Small intestine (tissue), 7 donors: ENCODE measurements around the gene RPS6KA3. TPM values are rescaled to one million over a fixed set of nuclear protein-coding genes. Genes with fewer than 3 reads are reported as not detected.

Experiments used
- DNase-seq, 2 donors: peaks; one replicate each; pipeline versions ENCODE4 v3.0.0 to v3.0.0-alpha.2; 2013
- FAIRE-seq: peaks from 2 replicates; lab custom pipeline; 2012; peaks lifted over from hg19 to GRCh38; lab: Jason Lieb, UNC
- H3K27ac ChIP-seq, 3 donors: one replicate each; pipeline ENCODE4 v1.5.1; 2013; ENCODE audit warnings: low read length in 2 of 3, mild to moderate bottlenecking in 2 of 3, control low read depth in 1 of 3, inconsistent platforms in 1 of 3, low read depth in 1 of 3, moderate library complexity in 1 of 3
- H3K27me3 ChIP-seq, 3 donors: one replicate each; pipeline ENCODE4 v1.6.1; 2013; ENCODE audit warnings: low read length in 3 of 3, inconsistent platforms in 1 of 3; ENCODE audit not compliant: control insufficient read depth in 3 of 3, insufficient read depth in 3 of 3
- H3K36me3 ChIP-seq, 3 donors: one replicate each; pipeline ENCODE4 v1.6.1; 2013; ENCODE audit warnings: low read length in 3 of 3, inconsistent platforms in 1 of 3, low read depth in 1 of 3, mild to moderate bottlenecking in 1 of 3, moderate library complexity in 1 of 3; ENCODE audit not compliant: control insufficient read depth in 3 of 3, insufficient read depth in 2 of 3
- H3K4me1 ChIP-seq, 3 donors: one replicate each; pipeline ENCODE4 v1.6.1; 2013; ENCODE audit warnings: low read length in 2 of 3, inconsistent platforms in 1 of 3, low read depth in 1 of 3, mild to moderate bottlenecking in 1 of 3, moderate library complexity in 1 of 3; ENCODE audit not compliant: control insufficient read depth in 3 of 3, insufficient read depth in 2 of 3
- H3K4me3 ChIP-seq, 3 donors: one replicate each; pipeline ENCODE4 v1.5.1; 2013; ENCODE audit warnings: low read length in 3 of 3, control low read depth in 1 of 3, inconsistent platforms in 1 of 3, low read depth in 1 of 3, mild to moderate bottlenecking in 1 of 3, moderate library complexity in 1 of 3
- H3K9me3 ChIP-seq, 2 donors: one replicate each; pipeline ENCODE4 v1.6.1; 2013; ENCODE audit warnings: low read depth in 1 of 2, low read length in 1 of 2; ENCODE audit not compliant: control insufficient read depth in 2 of 2, insufficient read depth in 1 of 2
- whole genome bisulfite sequencing, 3 donors: extraction: QIAGEN DNeasy Blood & Tissue Kit; methylation state at CpG; one replicate each; pipeline ENCODE4 v1.1.7; 2013; 5-methylcytosine and 5-hydroxymethylcytosine counted together
- polyA plus RNA-seq, 4 donors: library from polyadenylated mRNA; stranded (reverse) in 3 of 4; unstranded in 1 of 4; fragments of 200-250 nt in 3 of 4; fragments of 120-200 nt in 1 of 4; gene quantifications; one replicate each; pipeline versions ENCODE4 v1.2.1 to v1.2.3, GENCODE V29; 2013
- donor health status: healthy with polysubstance abuse.
- donor health status: control.
- donor health status: control.
- donor health status: Bipolar disorder and iron deficiency.
- donor health status: healthy.

RPS6KA3 gene
- polyA plus RNA-seq, 4 donors = 11.1 to 55.5 (median 16.6) TPM

- H3K27ac ChIP-seq = no peak overlapping the region
- no peaks in the 10 kb centered on the region for H3K36me3 ChIP-seq
- WGBS, 3 donors = 88 to 98% (median 92%) methylated on average over 2 of the region's 2 CpGs
- no peaks in the 10 kb centered on the region for H3K9me3 ChIP-seq
- DNase-seq = no peak
- no peak for FAIRE-seq
- no peak overlapping the region for H3K4me3 ChIP-seq
- no peaks in the 10 kb centered on the region for H3K4me1 ChIP-seq
- H3K27me3 ChIP-seq = no peaks in the 10 kb centered on the region
Measured at GRCh38 chrX:20294957-20295356, 28.2 kb upstream of the RPS6KA3 start.

- DNase-seq = no peak
- no peak overlapping the region for H3K4me3 ChIP-seq
- no peaks in the 10 kb centered on the region for H3K4me1 ChIP-seq
- no peaks in the 10 kb centered on the region for H3K36me3 ChIP-seq
- FAIRE-seq = no peak
- no peaks in the 10 kb centered on the region for H3K27me3 ChIP-seq
- no peak overlapping the region for H3K27ac ChIP-seq
- H3K9me3 ChIP-seq = no peaks in the 10 kb centered on the region
Measured at GRCh38 chrX:20294284-20294683, 27.6 kb upstream of the RPS6KA3 start.

- H3K36me3 ChIP-seq = no peaks in the 10 kb centered on the region
- peak; percentile 80 for FAIRE-seq
- H3K4me3 ChIP-seq = no peak overlapping the region
- no peak for DNase-seq
- no peaks in the 10 kb centered on the region for H3K4me1 ChIP-seq
- no peak overlapping the region for H3K27ac ChIP-seq
- H3K9me3 ChIP-seq = no peaks in the 10 kb centered on the region
- 44 to 65% (median 50%) methylated on average over 2 of the region's 2 CpGs for WGBS, 3 donors
- H3K27me3 ChIP-seq = no peaks in the 10 kb centered on the region
Measured at GRCh38 chrX:20285511-20285910, 18.8 kb upstream of the RPS6KA3 start.

GRCh38 chrX:20284992-20285391 is 18.3 kb upstream of the RPS6KA3 start:
- Histone ChIP-seq H3K27me3 (no peaks in the 10 kb centered on the region), H3K27ac (no peak overlapping the region), H3K36me3 (no peaks in the 10 kb centered on the region), H3K4me3 (no peak overlapping the region), H3K4me1 (no peaks in the 10 kb centered on the region), H3K9me3 (no peaks in the 10 kb centered on the region)
- DNase-seq (no peak), FAIRE-seq (no peak)
- WGBS, 3 donors = 95 to 100% (median 96%) methylated on average over 1 of the region's 1 CpG

- no peaks in the 10 kb centered on the region for H3K9me3 ChIP-seq
- FAIRE-seq (no peak), DNase-seq (no peak)
- H3K27me3 ChIP-seq = no peaks in the 10 kb centered on the region
- no peaks in the 10 kb centered on the region for H3K36me3 ChIP-seq
- no peak overlapping the region for H3K27ac ChIP-seq
- H3K4me1 ChIP-seq = no peaks in the 10 kb centered on the region
- WGBS, 3 donors = 55 to 100% (median 65%) methylated on average over 1 of the region's 1 CpG
- no peak overlapping the region for H3K4me3 ChIP-seq
Measured at GRCh38 chrX:20284444-20284843, 17.7 kb upstream of the RPS6KA3 start.

GRCh38 chrX:20280938-20281337 is 14.2 kb upstream of the RPS6KA3 start:
- no peak overlapping the region for H3K27ac ChIP-seq
- no peaks in the 10 kb centered on the region for H3K9me3 ChIP-seq
- no peaks in the 10 kb centered on the region for H3K4me1 ChIP-seq
- FAIRE-seq (no peak), DNase-seq (no peak)
- no peaks in the 10 kb centered on the region for H3K27me3 ChIP-seq
- no peaks in the 10 kb centered on the region for H3K36me3 ChIP-seq
- WGBS, 3 donors = 86 to 90% (median 86%) methylated on average over 4 of the region's 4 CpGs
- H3K4me3 ChIP-seq = no peak overlapping the region

- Histone ChIP-seq H3K9me3 (no peaks in the 10 kb centered on the region), H3K4me3 (no peak overlapping the region), H3K27me3 (no peaks in the 10 kb centered on the region), H3K27ac (no peak overlapping the region), H3K4me1 (no peaks in the 10 kb centered on the region), H3K36me3 (no peaks in the 10 kb centered on the region)
- WGBS, 3 donors = 49 to 84% (median 67%) methylated on average over 1 of the region's 1 CpG
- FAIRE-seq (no peak), DNase-seq (no peak)
Measured at GRCh38 chrX:20274121-20274520, 7.4 kb upstream of the RPS6KA3 start.

- Histone ChIP-seq H3K4me3 (no peak overlapping the region), H3K9me3 (no peaks in the 10 kb centered on the region), H3K27me3 (no peaks in the 10 kb centered on the region), H3K36me3 (no peaks in the 10 kb centered on the region), H3K27ac (no peak overlapping the region), H3K4me1 (no peaks in the 10 kb centered on the region)
- WGBS, 3 donors = 83 to 100% (median 92%) methylated on average over 1 of the region's 1 CpG
- DNase-seq (no peak), FAIRE-seq (no peak)
Measured at GRCh38 chrX:20271730-20272129, 5.0 kb upstream of the RPS6KA3 start.

- DNase-seq (no peak), FAIRE-seq (no peak)
- Histone ChIP-seq H3K4me1 (no peaks in the 10 kb centered on the region), H3K9me3 (no peaks in the 10 kb centered on the region), H3K36me3 (no peaks in the 10 kb centered on the region), H3K27ac (no peak overlapping the region), H3K27me3 (no peaks in the 10 kb centered on the region), H3K4me3 (no peak overlapping the region)
- 42 to 73% (median 43%) methylated on average over 1 of the region's 1 CpG for WGBS, 3 donors
Measured at GRCh38 chrX:20271186-20271585, 4.5 kb upstream of the RPS6KA3 start.
